ES-I3 (cell line): ENCODE results near the gene CD244.

Experiments
- H3K36me3 ChIP-seq: 2 replicates; pipeline ENCODE4 v1.6.1; 2013; ENCODE audit warnings: mild to moderate bottlenecking, low read length, control low read depth, moderate library complexity; ENCODE audit not compliant: insufficient read depth
- H3K4me1 ChIP-seq: 2 replicates; pipeline ENCODE4 v1.6.1; 2013; ENCODE audit warnings: mild to moderate bottlenecking, control low read depth, low read length; ENCODE audit not compliant: insufficient read depth
- H3K9ac ChIP-seq: 2 replicates; pipeline ENCODE4 v1.6.1; 2013; ENCODE audit warnings: low read depth, mild to moderate bottlenecking, low read length, moderate library complexity
- H3K9me3 ChIP-seq: 2 replicates; pipeline ENCODE4 v1.6.1; 2013; ENCODE audit warnings: mild to moderate bottlenecking, low read length, moderate library complexity; ENCODE audit not compliant: control insufficient read depth, insufficient read depth

Gene CD244

DNA sequence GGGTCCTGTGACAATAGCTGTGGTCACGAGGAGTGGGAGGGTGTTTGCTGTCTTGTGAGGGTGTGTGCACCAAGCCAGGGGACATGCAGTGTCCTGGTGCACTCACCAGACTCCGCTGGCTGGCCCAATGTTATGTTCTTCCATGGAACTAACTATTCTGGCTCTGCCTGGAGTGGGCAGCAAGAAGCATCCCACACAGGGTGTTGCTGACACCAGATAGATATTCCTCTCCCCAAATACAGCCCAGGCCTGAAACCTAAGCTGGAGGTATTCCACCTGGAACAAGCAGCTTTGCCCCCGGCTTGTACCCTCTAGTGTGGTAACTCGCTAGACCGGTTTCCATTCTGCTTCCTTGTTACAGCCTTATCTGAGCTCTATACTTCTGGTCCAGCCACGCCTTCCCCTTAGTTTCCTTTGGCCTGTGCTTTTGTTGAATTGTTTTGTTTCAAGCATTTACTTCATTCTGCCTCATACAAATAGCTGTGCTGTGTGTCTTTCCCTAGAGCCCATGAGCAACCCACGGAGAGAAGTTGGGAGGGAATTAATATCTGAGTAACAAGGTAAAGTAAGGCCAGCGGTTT lies 81.4 kb downstream of the CD244 start:
- Histone ChIP-seq H3K4me1 (no peaks in the 10 kb centered on the region), H3K9ac (no peak overlapping the region)

DNA sequence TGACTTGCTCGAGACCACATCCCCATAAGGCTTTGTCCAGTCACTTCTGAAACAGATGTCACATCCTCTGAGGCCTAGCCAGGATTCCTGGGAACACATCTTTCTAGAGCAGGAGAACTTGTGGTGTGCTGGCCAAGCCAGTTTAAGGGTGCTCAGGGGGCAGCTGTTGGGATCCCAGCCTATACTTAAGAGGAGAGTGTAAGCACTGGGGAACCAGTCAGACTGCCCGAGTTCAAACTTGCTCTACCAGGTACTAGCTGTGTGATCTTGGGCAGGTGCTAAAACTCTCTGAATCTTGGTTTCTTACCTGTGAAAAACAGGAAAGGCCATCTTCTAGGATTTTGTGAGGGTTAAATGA lies 82.3 kb downstream of the CD244 start:
- no peaks in the 10 kb centered on the region for H3K4me1 ChIP-seq
- H3K9ac ChIP-seq, result no peak overlapping the region
- no peaks in the 10 kb centered on the region for H3K36me3 ChIP-seq
- H3K9me3 ChIP-seq, result no peaks in the 10 kb centered on the region; the same call in 1 of the 2 replicates

More for the DNA sequence above, 81.4 kb downstream of the CD244 start:
- no peaks in the 10 kb centered on the region for H3K36me3 ChIP-seq
- H3K9me3 ChIP-seq, result no peaks in the 10 kb centered on the region; the same call in 1 of the 2 replicates
